ENCODE results near the gene DTL. TPM values are rescaled to one million over a fixed set of nuclear protein-coding genes. Genes with fewer than 3 reads are reported as not detected.

Gene DTL
- total RNA-seq, 1 experiment from 2014 or later = 26.7 TPM

DNA sequence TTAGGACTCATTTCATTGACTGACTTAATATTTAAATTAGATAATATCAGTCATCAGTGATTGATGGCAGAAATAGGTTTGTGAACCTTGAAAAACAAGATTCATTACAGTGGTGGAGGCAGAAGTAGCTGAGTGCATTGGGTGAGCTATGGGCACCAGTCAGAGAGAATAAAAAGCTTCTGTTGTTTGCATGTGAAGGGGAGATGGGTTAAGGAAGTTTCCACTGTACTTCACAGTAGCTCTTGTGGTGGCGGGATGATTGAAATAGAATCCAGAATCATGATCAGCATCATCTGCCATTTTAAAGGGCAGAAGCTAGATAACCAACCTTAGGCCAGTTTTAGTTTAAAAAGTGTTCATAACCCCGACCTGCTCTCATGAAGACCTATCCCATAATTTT lies 66.2 kb downstream of the DTL start:
- CTCF ChIA-PET = no interaction called here
- intact Hi-C loops (cut with micrococcal nuclease; ENCODE audit: unreplicated experiment) (loop anchor here (10.0 kb wide), 1 partner anchor 483 kb away; no protein-coding TSS in a partner anchor), in situ Hi-C loops (cut with HindIII; ENCODE audit: low pct_unique_long_range_greater_than_20kb, low sequenced_read_pairs) (no loop called here)
- no peak overlapping the region for H3K27ac ChIP-seq (ENCODE audit: low read length)
- no peak for ATAC-seq
- no peaks in the 10 kb centered on the region for H3K27me3 ChIP-seq (ENCODE audit: control insufficient read depth, insufficient read depth, low read length)
- H3K4me3 ChIP-seq (ENCODE audit: low read depth in 2 of 2, low read length in 2 of 2) = no peak overlapping the region
- DNase-seq (ENCODE audit: low read depth, low spot score) = no peak
- POLR2A ChIA-PET = no interaction called here
- H3K9me3 ChIP-seq (ENCODE audit: control insufficient read depth, insufficient read depth, low read depth, low read length) = no peaks in the 10 kb centered on the region
- no peaks in the 10 kb centered on the region for H3K4me1 ChIP-seq (ENCODE audit: control insufficient read depth, insufficient read depth, low read length)
- peaks cover 3% of the 10 kb centered on the region; the same call in 1 of the 2 replicates for H3K36me3 ChIP-seq (ENCODE audit: control insufficient read depth, insufficient read depth, low read length)
- no TSS peak for BruUV-seq (replicated peaks)
- TF ChIP-seq TCF7L2 (IDR thresholded peaks at IDR 0.05; ENCODE audit: low read depth, low read length) = no peak
- no peak for TF ChIP-seq SIN3A (IDR thresholded peaks at IDR 0.05; ENCODE audit: borderline replicate concordance, insufficient read depth, low read depth, low read length)
- TF ChIP-seq CTCF (IDR thresholded peaks at IDR 0.05) = no peak
- TF ChIP-seq, protein P1, sequence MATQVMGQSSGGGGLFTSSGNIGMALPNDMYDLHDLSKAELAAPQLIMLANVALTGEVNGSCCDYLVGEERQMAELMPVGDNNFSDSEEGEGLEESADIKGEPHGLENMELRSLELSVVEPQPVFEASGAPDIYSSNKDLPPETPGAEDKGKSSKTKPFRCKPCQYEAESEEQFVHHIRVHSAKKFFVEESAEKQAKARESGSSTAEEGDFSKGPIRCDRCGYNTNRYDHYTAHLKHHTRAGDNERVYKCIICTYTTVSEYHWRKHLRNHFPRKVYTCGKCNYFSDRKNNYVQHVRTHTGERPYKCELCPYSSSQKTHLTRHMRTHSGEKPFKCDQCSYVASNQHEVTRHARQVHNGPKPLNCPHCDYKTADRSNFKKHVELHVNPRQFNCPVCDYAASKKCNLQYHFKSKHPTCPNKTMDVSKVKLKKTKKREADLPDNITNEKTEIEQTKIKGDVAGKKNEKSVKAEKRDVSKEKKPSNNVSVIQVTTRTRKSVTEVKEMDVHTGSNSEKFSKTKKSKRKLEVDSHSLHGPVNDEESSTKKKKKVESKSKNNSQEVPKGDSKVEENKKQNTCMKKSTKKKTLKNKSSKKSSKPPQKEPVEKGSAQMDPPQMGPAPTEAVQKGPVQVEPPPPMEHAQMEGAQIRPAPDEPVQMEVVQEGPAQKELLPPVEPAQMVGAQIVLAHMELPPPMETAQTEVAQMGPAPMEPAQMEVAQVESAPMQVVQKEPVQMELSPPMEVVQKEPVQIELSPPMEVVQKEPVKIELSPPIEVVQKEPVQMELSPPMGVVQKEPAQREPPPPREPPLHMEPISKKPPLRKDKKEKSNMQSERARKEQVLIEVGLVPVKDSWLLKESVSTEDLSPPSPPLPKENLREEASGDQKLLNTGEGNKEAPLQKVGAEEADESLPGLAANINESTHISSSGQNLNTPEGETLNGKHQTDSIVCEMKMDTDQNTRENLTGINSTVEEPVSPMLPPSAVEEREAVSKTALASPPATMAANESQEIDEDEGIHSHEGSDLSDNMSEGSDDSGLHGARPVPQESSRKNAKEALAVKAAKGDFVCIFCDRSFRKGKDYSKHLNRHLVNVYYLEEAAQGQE (IDR thresholded peaks at IDR 0.05; ENCODE audit: insufficient read depth in 1 of 2, low read depth in 2 of 2, low read length in 1 of 2) = no peak
- TF ChIP-seq POLR2AphosphoS5 (IDR thresholded peaks at IDR 0.05; ENCODE audit: low read depth, low read length) = no peak

DNA sequence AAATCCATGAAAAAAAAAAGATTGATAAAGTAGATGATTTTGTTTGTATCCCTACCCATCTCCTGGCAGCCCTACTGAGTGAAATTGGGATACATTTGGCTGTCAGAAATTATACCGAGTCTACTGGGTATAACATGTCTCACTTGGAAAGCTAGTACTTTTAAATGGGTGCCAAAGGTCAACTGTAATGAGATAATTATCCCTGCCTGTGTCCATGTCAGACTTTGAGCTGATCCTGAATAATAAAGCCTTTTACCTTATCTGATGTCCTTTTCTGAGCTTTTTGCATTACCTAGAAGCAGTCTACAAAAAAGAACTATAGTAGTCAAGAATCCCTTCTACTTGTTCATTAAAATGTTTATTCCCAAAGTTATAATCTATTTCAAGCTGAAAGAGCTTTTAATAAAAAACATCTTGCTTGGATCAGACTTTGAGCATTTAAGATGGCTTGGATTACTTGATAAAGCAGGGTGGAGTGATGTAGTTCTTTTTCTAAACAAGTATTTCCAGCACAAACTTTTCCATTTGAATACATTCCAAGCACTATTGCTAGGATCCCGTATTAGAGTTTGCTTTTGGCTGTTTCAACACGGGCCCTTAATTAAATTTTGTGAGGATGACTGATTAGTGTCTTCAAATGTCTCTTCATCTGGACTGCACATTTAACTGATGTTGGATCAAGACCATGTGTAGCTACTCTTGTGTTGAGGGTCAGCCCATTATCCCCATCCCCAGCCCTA lies 69.2 kb downstream of the DTL start:
- in situ Hi-C loops (cut with HindIII; ENCODE audit: low pct_unique_long_range_greater_than_20kb, low sequenced_read_pairs) (no loop called here), intact Hi-C loops (cut with micrococcal nuclease; ENCODE audit: unreplicated experiment) (loop anchor here (10.0 kb wide), 1 partner anchor 480 kb away; no protein-coding TSS in a partner anchor)
- Histone ChIP-seq H3K36me3 (ENCODE audit: control insufficient read depth, insufficient read depth, low read length) (peaks cover 3% of the 10 kb centered on the region; the same call in 1 of the 2 replicates), H3K4me3 (ENCODE audit: low read depth in 2 of 2, low read length in 2 of 2) (no peak overlapping the region), H3K4me1 (ENCODE audit: control insufficient read depth, insufficient read depth, low read length) (no peaks in the 10 kb centered on the region), H3K9me3 (ENCODE audit: control insufficient read depth, insufficient read depth, low read depth, low read length) (no peaks in the 10 kb centered on the region), H3K27ac (ENCODE audit: low read length) (no peak overlapping the region), H3K27me3 (ENCODE audit: control insufficient read depth, insufficient read depth, low read length) (no peaks in the 10 kb centered on the region)
- ChIA-PET POLR2A (interaction anchor here (0.6 kb wide), 1 partner anchor 437 kb away, joined by 12 read pairs; no protein-coding TSS in a partner anchor), CTCF (no interaction called here)
- BruUV-seq (replicated peaks) = no TSS peak
- ATAC-seq (no peak), DNase-seq (ENCODE audit: low read depth, low spot score) (no peak)
- TF ChIP-seq POLR2AphosphoS5 (IDR thresholded peaks at IDR 0.05; ENCODE audit: low read depth, low read length) = no peak
- no peak for TF ChIP-seq SIN3A (IDR thresholded peaks at IDR 0.05; ENCODE audit: borderline replicate concordance, insufficient read depth, low read depth, low read length)
- TF ChIP-seq, protein P1 (IDR thresholded peaks at IDR 0.05; ENCODE audit: insufficient read depth in 1 of 2, low read depth in 2 of 2, low read length in 1 of 2) = no peak
- no peak for TF ChIP-seq TCF7L2 (IDR thresholded peaks at IDR 0.05; ENCODE audit: low read depth, low read length)
- no peak for TF ChIP-seq CTCF (IDR thresholded peaks at IDR 0.05)
